Fibroblast of lung (primary cell): Measurements from ENCODE around the gene SFXN1. TPM values are rescaled to one million over a fixed set of nuclear protein-coding genes. Genes with fewer than 3 reads are reported as not detected.

Source experiments
- DNase-seq, 2 donors: peaks; one replicate each; pipeline versions ENCODE4 v3.0.0 to v3.0.0-alpha.2; 2010; ENCODE audit warnings: low read depth in 2 of 2
- H2AFZ ChIP-seq: 2 replicates; pipeline ENCODE4 v1.5.1; 2012; ENCODE audit warnings: low read length, control low read depth, inconsistent platforms
- H3K27ac ChIP-seq: 2 replicates; pipeline ENCODE4 v1.5.1; 2011; ENCODE audit warnings: low read length, control low read depth; ENCODE audit not compliant: insufficient read depth
- H3K27me3 ChIP-seq: 2 replicates; pipeline ENCODE4 v1.5.1; 2011; ENCODE audit warnings: mild to moderate bottlenecking, low read length; ENCODE audit not compliant: control insufficient read depth, insufficient read depth
- H3K36me3 ChIP-seq: 2 replicates; pipeline ENCODE4 v1.5.1; 2011; ENCODE audit warnings: low read length; ENCODE audit not compliant: control insufficient read depth, insufficient read depth
- H3K4me1 ChIP-seq: 2 replicates; pipeline ENCODE4 v1.5.1; 2011; ENCODE audit warnings: low read length; ENCODE audit not compliant: control insufficient read depth, insufficient read depth; ENCODE audit errors: extremely low read depth
- H3K4me2 ChIP-seq: 2 replicates; pipeline ENCODE4 v1.5.1; 2011; ENCODE audit warnings: low read length, control low read depth; ENCODE audit not compliant: insufficient read depth; ENCODE audit errors: extremely low read depth
- H3K4me3 ChIP-seq, 4 experiments: fragments of 200-600 bp in 1 of 4; sonication (generic) in 1 of 4; replicated peaks in 1 of 4; 2 replicates each; pipeline ENCODE4 v1.5.1; 2011 to 2016; ENCODE audit warnings: low read length in 4 of 4, low read depth in 3 of 4, mild to moderate bottlenecking in 3 of 4, control low read depth in 2 of 4, inconsistent platforms in 1 of 4, mixed read lengths in 1 of 4; ENCODE audit not compliant: insufficient read depth in 1 of 4; ENCODE audit errors: control extremely low read depth in 1 of 4
- H3K79me2 ChIP-seq: 2 replicates; pipeline ENCODE4 v1.5.1; 2012; ENCODE audit warnings: mild to moderate bottlenecking, low read length, inconsistent platforms; ENCODE audit not compliant: control insufficient read depth, insufficient read depth
- H3K9ac ChIP-seq: 2 replicates; pipeline ENCODE4 v1.5.1; 2011; ENCODE audit warnings: mild to moderate bottlenecking, low read length, control low read depth; ENCODE audit not compliant: insufficient read depth
- H3K9me3 ChIP-seq: 2 replicates; pipeline ENCODE4 v1.5.1; 2012; ENCODE audit warnings: low read depth, low read length; ENCODE audit not compliant: control insufficient read depth, insufficient read depth
- H4K20me1 ChIP-seq: 2 replicates; pipeline ENCODE4 v1.5.1; 2011; ENCODE audit warnings: low read length; ENCODE audit not compliant: control insufficient read depth, insufficient read depth; ENCODE audit errors: extremely low read depth
- CTCF ChIP-seq, 2 donors: IDR thresholded peaks in 1 of 2; conservative IDR thresholded peaks in 1 of 2; 1 replicate in 1 of 2; 2 replicates in 1 of 2; pipeline ENCODE4 v1.5.1; 2011 to 2012; ENCODE audit warnings: low read length in 2 of 2, control low read depth in 1 of 2, inconsistent platforms in 1 of 2, low read depth in 1 of 2, mild to moderate bottlenecking in 1 of 2
- EZH2 ChIP-seq: IDR thresholded peaks from 2 replicates; pipeline ENCODE4 v1.5.1; 2012; ENCODE audit warnings: low read length, control low read depth, mild to moderate bottlenecking; ENCODE audit errors: missing control alignments
- polyA plus RNA-seq, 2 donors: library from polyadenylated mRNA; depleted of rRNA in 1 of 2; stranded (reverse) in 1 of 2; unstranded in 1 of 2; fragments of >200 nt; gene quantifications; 2 replicates each; pipeline ENCODE4 v1.2.1, GENCODE V29; 2011 to 2012; ENCODE audit warnings: missing spikeins in 1 of 2
- total RNA-seq: library from RNA; depleted of rRNA; stranded (reverse); fragments of >200 nt; gene quantifications from 2 replicates; pipeline ENCODE4 v1.2.1, GENCODE V29; 2014

SFXN1 gene
- total and polyA plus RNA-seq, 2 donors (not counting 1 experiment from before 2014, with no cell fraction given) = 58.3 to 125 TPM

GRCh38 chr5:175469916-175470315 lies 8.4 kb upstream of the SFXN1 start:
- no peak overlapping the region for H2AFZ ChIP-seq
- H3K27ac ChIP-seq = no peak overlapping the region
- no peak overlapping the region for H3K4me3 ChIP-seq
- H3K9me3 ChIP-seq = no peaks in the 10 kb centered on the region
- no peaks in the 10 kb centered on the region for H3K79me2 ChIP-seq
- peaks cover 7% of the 10 kb centered on the region for H3K27me3 ChIP-seq
- H4K20me1 ChIP-seq = no peaks in the 10 kb centered on the region
- no peaks in the 10 kb centered on the region for H3K4me1 ChIP-seq
- no peaks in the 10 kb centered on the region for H3K36me3 ChIP-seq
- no peak for TF ChIP-seq EZH2
- no peak for TF ChIP-seq CTCF (conservative IDR thresholded peaks at IDR 0.05 in 1 of 2, IDR thresholded peaks at IDR 0.05 in 1 of 2; ENCODE audit: low read depth in 1 of 2, low read length in 2 of 2)
- no peak overlapping the region for H3K4me2 ChIP-seq
- no peak for DNase-seq
- H3K9ac ChIP-seq = no peak overlapping the region

DNA sequence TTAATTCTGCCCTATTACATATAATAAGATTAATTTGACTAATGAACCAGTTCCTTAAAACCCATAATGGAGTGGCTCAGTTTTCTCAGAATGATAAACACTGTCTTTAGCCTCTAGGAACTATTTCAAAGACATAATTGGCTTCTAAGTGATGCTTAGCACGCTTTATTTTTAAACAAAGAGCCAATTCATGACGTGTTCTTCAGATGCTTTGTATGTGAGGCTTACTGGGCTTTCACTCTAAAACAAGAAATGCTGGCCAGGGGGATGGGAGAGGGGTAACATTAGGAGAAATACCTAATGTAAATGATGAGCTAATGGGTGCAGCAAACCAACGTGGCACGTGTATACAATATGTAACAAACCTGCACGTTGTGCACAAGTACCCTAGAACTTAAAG lies 7.6 kb upstream of the SFXN1 start:
- Histone ChIP-seq H3K4me1 (no peaks in the 10 kb centered on the region), H4K20me1 (no peaks in the 10 kb centered on the region), H3K4me2 (no peak overlapping the region), H3K27me3 (peaks cover 7% of the 10 kb centered on the region), H3K27ac (no peak overlapping the region), H2AFZ (no peak overlapping the region), H3K9ac (no peak overlapping the region), H3K36me3 (no peaks in the 10 kb centered on the region), H3K79me2 (no peaks in the 10 kb centered on the region), H3K9me3 (no peaks in the 10 kb centered on the region), H3K4me3 (no peak overlapping the region)
- TF ChIP-seq EZH2 = no peak
- TF ChIP-seq CTCF (conservative IDR thresholded peaks at IDR 0.05 in 1 of 2, IDR thresholded peaks at IDR 0.05 in 1 of 2; ENCODE audit: low read depth in 1 of 2, low read length in 2 of 2) = no peak
- no peak for DNase-seq

DNA sequence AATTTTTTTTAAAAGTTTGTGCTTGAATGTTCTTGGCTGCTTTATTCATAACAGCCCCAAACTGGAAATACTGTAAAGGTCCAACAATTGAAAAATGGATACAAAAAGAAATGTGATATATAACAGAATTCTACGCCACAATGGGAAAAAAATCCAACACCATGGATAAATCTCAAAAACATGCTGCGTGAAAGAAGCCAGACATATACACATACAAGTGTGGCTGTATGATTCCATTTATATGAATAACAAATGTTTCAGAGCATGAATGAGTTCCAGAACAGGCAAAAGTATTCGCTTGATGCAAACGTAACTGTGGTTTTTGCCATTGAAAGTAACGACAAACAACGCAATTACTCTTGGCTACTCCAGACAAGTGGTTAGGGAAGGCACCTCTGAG lies 7.2 kb upstream of the SFXN1 start:
- no peaks in the 10 kb centered on the region for H4K20me1 ChIP-seq
- H3K9ac ChIP-seq = no peak overlapping the region
- no peak overlapping the region for H3K4me2 ChIP-seq
- H3K27ac ChIP-seq = no peak overlapping the region
- no peaks in the 10 kb centered on the region for H3K79me2 ChIP-seq
- no peaks in the 10 kb centered on the region for H3K4me1 ChIP-seq
- peaks cover 7% of the 10 kb centered on the region for H3K27me3 ChIP-seq
- no peak overlapping the region for H3K4me3 ChIP-seq
- no peaks in the 10 kb centered on the region for H3K36me3 ChIP-seq
- H2AFZ ChIP-seq = no peak overlapping the region
- no peak for DNase-seq
- H3K9me3 ChIP-seq = no peaks in the 10 kb centered on the region
- TF ChIP-seq CTCF (conservative IDR thresholded peaks at IDR 0.05 in 1 of 2, IDR thresholded peaks at IDR 0.05 in 1 of 2; ENCODE audit: low read depth in 1 of 2, low read length in 2 of 2) (no peak), EZH2 (no peak)
